Measurements from ENCODE around the gene ARSI. TPM values are rescaled to one million over a fixed set of nuclear protein-coding genes. Genes with fewer than 3 reads are reported as not detected.
A peak's percentile ranks its signal among the peaks of the same experiment; 100 is the strongest.

The ARSI gene
- total RNA-seq, 1 experiment from 2014 or later: 0.22 TPM

DNA sequence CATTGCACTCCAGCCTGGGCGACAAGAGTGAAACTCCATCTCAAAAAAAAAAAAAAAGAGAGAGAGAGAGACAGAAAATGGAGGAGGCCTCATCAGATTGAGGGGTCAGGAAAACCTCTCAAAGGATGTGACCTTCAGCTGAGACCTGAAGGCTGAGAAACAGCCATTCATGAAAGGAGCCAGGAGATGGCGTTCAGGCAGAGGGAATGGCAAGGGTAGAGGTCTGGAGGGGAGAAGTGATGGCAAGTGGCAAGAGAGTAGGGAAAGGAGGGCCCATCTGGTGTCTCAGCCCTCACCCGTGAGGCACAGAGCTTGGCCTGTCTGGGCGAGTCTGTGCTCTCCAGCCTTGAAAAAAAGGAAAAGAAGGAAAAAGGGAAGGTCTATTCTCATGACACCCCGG lies 30.2 kb downstream of the ARSI start:
- peak; percentile 26 for DNase-seq (ENCODE audit: extremely low read depth, low read depth)

DNA sequence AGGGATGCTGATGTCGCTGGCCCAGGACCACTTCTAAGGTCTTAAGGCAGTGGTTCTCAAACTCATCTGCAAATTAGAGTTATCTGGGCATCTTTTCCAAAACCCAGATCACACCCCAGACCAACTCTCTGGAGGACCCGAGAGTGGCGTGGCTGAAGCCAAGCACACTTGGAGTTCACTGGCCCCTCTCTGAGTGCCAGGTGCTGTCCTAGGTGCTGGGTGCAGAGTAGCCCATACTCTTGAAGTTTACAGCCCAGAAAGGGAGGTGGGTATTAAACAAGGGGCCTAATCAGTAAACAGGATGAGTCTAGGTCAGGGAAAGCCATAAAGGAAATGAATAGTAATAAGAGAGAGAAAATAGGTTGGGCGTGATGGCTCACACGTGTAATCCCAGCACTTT lies 30.8 kb downstream of the ARSI start:
- DNase-seq (ENCODE audit: extremely low read depth, low read depth): no peak

DNA sequence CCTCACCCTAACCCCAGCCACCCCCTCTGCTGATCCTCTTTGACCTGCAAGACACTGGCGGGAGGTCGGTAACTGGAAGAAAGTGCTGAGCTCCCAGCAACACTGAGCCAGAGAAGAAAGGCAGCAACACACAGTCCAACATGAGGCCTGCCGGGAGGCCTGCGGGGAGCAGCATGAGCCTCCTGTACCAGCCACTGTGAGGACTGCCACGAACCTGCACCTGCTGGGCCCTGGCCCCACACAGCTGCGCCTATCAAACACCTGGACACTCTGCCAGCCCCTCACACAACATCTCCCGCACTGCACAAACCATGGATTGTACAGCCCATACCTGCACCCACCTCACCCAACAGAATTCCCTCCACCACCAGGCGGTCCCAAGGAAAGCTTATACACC lies 31.4 kb downstream of the ARSI start:
- no peak for DNase-seq (ENCODE audit: extremely low read depth, low read depth)

DNA sequence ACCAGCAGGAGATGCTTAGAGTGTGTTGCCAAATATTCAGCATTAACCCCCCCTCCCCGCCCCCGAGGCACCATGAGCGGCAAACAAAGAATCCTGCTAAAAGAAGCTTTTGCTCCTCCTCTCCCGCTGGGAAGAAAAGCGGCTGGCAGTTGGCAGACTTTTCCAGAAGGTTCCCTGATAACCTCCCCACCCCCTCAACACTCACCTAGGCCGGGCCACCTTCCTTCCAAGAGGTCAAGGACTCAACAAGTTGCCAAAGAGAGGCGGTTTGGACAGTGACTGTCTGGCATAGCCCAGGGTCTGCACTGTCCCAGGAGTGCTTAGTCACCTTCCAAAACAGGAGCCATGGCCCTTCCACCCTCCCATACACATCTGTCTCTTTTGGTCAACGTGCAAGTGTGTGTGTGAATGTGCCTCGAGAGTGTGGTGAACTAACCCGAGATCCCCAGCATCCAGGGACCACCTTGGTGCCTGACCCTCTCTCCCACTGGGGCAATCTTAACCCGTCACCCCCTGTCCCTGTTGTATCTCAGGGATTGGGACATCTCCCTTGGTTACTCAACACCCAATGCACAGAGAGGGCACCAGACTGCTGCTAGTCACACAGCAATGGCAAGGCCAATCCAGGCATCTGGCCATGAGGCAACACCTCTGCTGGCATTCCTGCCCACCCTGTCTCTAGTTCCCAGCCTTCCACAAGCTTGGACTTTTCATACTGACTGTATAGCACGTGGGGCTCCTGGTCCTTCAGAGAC lies 32.0 kb downstream of the ARSI start:
- DNase-seq (ENCODE audit: extremely low read depth, low read depth): no peak

DNA sequence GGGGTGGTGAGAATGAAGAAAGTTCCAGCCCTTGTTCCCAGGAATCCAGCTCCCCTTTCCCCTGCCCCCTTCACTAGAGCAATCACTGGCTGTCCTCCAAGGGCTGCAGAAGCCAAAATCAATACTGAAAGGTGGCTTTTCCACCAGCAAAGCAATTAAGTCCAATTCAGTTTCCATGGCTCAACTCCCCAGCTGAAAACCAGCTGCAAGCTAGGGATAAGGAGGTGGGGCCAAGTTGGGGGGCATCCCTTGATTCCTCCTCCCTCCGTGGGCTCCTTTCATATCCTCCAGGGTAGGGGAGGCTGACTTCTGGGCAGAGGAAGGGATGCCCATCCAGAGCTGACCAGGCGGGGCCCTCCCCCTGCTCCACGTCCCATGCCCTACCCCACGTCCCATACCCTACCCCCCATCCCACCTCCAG lies 35.8 kb downstream of the ARSI start:
- no peak for DNase-seq (ENCODE audit: extremely low read depth, low read depth)

DNA sequence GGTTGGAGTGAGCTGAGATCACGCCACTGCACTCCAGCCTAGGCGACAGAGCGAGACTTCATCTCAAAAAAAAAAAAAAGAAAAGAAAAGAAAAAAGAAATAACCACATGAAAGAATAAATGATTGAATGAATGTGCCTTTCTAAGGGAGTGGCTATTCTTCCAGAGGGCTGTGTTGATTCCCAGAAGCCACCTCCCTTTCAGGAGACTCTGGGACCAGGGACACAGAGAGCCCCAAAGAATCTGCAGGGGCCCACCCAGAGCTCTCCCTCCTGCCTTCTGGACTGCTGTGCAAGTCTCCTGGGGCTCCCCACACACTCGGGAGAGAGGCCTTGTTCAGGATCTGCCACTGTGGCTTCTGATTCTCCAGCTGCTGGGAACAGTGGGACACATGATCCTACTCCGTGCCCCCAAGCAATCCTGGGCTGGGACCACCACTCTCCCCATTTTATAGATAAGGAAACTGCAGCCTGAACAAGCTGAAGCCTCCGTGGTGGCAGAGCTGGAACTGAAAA lies 36.8 kb downstream of the ARSI start:
- no peak for DNase-seq (ENCODE audit: extremely low read depth, low read depth)

DNA sequence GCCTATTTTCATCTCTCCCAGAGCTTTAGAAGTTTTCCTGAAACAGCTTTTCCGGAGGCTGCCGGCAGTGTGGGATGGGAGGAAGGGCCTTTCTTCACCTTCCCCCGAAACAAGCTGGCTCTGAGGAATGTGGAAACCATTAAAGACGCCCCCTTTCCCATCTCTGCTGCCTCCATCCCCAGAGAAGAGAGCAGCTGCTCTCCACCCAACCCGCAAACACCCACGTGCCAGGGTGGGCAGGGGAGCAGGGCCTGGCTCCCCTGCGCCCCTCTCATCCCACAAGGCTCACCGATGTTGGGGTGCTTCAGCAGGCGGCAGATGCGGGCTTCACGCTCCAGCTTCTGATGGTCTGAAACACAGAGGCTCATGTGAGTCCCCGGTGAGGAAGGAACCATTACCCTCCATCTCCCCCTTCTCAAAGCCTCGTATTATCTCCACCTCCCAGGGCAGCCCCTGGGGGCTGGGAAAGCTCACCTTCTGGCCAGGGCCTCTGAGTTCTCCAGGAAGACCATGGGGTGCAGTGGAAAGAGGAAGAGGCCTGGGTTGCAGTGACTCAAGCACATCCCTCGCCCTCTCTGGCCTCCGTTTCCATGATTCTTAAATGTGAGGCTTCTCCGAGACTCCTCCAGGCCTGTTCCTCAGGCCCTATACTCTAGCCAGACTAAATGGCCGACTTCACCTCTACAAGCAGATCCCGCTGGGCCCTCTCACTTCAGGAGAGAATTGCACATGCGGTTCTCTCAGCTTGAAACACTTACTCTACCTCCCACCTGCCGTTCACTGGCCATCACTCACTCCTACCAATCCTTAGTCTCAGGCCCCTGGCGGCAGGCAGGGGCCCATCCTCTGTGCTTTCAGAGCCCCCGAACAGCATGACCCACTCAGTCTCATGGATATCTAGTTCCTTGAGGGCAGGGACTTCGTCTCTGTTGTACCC lies 37.8 kb downstream of the ARSI start:
- DNase-seq (ENCODE audit: extremely low read depth, low read depth): no peak

DNA sequence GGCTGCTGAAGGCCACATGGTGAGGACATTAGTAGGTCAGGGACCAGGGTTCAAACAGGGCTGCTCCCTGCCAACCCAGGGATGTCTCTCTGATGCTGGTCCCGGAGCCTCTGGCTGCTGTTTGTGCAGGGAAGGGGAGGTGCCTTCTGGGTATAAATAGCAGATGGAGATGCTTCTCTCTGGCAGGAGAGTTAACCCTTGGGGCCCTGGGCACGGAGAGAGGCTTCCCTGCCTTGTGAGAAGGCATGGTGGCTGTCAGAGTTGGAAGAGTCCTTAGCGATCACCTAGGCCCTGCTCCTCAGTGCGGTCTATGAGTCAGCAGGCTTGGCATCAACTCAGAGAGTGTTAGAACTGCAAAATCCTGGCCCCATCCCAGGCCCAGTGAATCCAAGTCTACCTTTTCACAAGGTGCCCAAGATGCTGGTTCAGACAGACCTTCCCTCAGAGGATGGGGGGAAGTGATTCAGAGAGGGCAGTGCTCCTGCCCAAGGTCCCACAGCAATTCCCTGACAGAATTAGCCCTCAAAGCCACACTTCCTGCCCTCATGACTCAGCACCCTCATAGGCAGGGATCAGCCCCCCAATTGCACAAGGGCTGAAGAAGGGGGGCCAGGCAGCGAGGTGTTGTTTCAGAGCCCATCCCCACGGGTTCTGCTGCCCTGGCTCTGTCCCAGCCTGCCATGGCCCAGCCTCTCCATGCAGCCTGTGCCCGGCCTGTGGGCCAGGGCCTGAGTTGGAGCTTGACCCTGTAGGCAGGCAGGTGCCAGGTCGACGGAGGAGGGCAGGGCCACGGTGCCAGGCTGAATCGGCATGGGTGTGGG lies 38.7 kb downstream of the ARSI start:
- peak; percentile 44 for DNase-seq (ENCODE audit: extremely low read depth, low read depth)

DNA sequence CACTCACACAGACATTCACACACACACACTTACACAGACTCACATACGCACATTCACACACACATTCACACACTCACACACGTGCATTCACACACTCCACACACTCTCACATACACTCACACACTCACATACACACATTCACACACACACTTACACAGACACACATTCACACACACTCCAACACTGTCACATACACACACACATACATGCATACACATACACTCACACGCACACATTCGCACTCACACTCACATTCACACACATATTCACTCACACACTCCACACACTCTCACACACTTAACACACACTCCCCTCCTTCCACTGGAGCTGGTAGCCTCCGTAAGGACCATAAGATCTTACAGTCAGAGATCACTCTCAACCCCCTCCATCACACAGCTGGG lies 39.3 kb downstream of the ARSI start:
- no peak for DNase-seq (ENCODE audit: extremely low read depth, low read depth)

DNA sequence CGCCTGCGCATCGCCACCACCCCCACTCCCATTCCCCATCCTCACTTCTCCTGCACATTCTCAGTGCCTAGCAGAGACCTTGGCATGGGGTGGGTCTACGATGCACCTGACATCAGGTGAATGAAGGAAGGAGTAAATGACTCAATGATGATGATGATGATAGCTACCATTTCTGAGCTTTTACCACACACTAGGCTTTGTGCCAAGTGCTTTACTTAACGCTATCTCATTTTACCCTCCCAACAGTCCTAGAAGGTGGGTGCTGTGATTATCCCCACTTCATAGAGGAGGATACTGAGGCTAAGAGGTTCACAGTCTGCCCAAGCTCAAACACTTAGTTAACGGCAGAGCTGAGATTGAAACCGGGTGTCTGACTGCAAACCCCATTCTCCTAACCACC lies 40.2 kb downstream of the ARSI start:
- no peak for DNase-seq (ENCODE audit: extremely low read depth, low read depth)

DNA sequence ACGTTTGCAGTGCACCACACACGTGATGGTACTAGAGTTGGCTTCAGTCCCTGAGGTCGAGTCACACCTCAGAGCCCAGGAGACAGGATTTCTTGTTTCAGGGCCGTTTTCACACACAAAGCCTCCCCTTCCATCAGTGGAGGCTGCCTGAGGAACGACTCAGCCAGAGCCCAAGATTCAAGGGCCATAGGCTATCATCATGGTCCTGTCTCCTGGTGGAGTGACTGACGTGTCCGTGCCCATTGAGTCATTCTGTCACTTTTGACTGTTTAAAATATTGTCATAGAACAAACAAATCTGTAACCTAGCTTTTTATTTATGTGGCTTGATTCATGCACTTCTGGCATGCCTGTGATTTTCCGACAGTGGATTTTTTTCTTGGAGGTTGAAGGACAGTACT lies 41.5 kb downstream of the ARSI start:
- no peak for DNase-seq (ENCODE audit: extremely low read depth, low read depth)

DNA sequence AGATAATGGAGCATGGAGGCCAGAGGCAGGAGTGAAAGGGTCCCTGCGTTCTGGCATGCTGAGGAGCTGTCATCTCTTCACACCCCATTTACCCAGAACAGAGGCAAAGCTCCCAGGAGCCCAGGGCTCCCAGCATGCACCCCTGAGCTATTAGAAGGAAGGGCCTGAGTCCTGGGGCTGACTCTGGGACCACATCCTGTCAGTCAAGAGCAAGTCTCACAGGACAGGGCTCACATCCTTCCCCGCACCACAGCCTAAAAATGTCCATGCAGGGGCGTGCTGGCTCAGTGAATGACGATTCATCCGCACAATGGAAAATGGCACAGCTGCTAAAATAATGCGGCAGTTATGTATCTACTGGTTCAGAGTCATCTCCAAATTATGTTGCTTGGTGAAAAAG lies 44.6 kb downstream of the ARSI start:
- DNase-seq (ENCODE audit: extremely low read depth, low read depth): no peak

DNA sequence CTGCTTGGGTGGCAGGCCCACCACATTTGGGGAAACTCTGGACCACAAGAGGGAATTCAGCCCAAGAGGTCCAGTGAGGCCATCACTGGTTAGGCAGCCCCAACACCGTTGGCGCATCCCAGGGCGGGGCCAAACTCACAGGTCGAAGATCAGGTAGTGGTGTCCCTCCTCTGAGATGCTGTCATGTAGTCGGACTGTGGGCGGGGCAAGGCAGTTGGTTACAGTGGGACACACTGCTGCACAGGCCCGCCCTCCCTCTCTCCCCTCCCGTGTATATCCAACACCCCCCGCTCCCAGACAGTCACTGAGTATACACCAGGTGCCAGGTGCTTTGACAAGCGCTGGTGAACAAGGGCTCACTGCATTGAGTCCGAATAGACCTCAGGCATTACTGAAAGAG lies 45.3 kb downstream of the ARSI start:
- DNase-seq (ENCODE audit: extremely low read depth, low read depth): no peak

DNA sequence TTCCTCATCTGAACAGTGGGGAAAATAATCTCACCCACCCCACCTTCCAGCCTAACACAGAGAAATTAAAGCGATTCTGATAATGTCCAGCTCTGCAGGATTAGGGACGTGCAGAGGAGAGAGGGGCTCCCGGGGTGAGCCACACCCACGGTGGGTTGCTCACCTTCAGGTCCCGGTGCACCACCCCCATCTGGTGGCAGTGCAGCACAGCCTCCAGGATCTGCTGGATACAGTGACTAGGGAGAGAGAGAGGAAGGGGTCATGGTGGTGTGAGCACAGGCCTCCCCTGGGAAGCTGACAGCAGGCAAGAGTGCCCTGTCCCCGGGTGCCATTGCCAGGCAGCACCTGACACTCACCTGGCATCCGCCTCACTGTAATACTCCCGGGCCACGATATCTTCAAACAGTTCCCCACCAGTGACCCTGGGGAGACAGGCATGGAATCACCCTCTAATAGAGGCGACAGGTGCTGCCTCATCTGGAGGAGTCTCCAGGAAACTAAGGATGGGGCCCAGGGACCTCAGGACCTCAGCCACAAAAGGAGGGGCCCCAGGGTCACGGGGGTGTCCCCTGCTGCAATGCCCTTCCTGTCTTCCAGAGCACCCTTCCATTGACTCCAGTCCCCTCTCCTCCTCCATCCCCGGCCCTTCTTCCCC lies 46.2 kb downstream of the ARSI start:
- no peak for DNase-seq (ENCODE audit: extremely low read depth, low read depth)

DNA sequence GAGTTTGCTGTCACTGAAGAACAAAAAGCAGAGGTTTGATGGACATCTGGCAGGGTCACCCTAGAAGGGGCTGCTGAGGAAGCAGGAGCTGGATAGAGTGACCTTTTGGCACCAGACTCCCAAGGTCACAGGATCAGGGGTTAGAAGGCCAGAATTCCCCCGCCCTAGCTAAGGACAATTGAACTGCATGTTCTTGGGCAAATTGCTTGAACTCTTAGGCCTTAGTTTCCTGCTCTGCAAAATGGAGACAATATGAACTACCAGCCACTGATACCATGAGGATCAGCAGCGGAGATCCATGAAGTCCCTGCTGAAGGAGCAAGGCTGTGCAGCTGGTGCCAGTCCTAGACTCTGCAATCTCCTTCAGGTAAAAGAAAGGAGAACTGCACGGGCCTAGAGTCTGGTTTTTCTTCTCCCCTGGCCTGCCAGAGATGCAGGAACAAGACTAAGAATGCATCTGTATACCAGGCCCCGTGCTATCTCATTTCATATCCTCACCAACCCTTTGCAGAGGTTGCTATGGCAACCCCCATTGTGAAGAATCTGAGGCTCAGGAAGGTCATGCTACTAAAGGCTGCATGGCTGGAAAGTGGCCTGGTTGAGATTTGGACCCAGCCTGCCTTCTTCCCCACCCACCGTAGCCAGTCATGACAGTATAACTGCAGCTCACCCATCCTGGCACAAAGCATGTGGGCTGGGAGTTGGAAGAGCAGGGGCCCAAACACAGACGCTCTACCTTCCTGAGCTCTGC lies 46.9 kb downstream of the ARSI start:
- no peak for DNase-seq (ENCODE audit: extremely low read depth, low read depth)

DNA sequence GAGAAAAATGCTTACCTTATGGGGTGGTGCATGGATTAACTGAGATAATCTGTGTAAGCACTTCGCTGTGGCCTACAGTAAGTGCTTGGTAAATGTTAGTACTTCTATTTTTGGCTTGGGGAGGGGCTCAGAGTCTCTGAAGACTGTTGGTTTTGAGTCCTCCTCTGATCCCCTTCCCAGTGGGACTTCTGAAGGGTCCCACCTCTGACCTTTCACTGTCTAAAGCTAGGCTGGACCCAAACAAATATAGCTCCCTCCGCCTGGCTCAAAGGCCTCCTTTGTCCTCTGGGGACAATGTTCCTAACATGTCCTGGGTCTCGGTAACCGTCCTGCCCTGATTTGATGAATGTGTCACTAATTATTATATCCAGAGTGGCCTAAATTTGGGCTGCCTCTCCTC lies 47.9 kb downstream of the ARSI start:
- DNase-seq (ENCODE audit: extremely low read depth, low read depth): no peak

DNA sequence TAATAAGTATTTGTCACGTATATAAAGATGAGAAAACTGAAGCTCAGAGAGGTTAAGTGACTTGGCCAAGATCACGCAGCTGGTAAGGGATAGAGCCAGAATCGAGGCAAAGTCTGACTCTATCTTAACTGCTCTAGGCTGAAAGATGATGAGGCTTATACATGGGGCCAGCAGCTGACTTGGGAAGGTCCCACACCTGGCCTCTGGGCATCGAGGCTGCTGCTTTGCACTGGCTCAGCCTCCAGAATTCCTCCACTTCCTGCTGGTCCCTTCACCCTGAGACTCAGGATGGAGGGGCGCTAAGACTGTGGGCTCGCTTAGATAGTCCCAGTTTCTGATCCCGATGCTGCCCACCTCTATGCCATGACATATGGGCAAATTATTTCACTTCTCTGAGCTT lies 48.3 kb downstream of the ARSI start:
- no peak for DNase-seq (ENCODE audit: extremely low read depth, low read depth)

DNA sequence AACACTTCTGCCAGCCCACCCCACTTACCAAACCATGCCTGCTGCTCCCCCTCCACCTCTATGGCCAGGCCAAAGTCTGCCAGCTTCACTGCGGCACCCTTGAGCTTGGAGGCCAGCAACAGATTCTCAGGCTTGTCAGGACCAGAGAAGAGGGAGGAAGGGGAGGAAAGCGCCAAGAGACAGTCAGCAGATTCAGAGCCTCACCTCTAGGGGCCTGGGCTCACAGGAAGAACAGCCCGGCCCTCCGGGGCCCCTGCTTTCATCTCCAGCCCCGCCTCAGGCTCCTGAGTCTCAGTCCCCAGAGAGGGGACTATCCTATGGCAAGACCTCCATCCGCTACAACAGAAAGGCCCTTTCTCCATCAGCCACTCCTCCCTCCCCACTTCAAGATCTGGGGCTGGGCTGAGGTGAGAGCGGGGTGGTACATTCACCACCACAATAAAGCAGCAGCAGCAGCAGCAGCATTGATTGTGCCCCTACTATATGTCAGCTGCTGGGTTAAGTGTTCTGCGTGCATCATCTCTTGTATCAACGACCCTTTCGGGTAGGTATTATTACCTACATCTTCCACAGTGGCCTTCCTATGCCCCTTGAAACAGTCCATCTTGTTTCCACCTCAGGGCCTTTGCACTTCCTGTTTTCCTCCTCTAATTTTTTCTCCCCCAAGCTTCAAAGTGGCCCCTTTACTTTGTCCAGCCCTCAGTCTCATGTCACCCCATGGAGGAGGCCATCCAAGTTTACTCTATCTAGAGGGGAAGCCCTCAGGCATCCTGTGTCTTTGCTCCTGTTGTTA lies 49.1 kb downstream of the ARSI start:
- DNase-seq (ENCODE audit: extremely low read depth, low read depth): no peak

DNA sequence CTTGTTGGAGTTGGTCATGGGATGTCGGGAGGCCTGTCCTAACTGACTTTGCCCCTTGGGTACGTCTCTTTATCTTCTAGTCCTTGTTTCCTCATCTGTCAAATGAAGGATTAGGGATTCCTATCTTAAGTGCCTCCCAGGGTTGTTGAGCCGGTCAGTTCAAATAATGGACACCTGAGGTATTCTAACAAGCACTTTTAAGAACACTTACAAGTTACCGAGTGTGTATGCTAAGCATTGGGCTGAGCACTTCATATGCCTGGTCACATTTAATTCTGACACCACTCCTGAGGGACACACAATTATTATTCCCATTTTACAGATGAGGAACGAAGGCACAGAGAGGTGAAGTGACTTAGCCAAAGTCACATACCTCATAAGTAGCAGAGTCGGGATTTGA lies 50.2 kb downstream of the ARSI start:
- DNase-seq (ENCODE audit: extremely low read depth, low read depth): no peak
